Gastrocnemius medialis (tissue), 4 donors: ENCODE results near the gene NAV2.

Experiments used
- CTCF ChIP-seq, 5 experiments: fragments of 450-650 bp in 3 of 5; fragments of 200-600 bp in 2 of 5; sonication (generic) in 2 of 5; IDR thresholded peaks in 4 of 5; conservative IDR thresholded peaks in 1 of 5; 1 replicate in 4 of 5; 2 replicates in 1 of 5; pipeline ENCODE4 v1.5.1; 2016 to 2019; ENCODE audit warnings: antibody characterized with exemption in 5 of 5, mild to moderate bottlenecking in 3 of 5, moderate library complexity in 3 of 5
- POLR2A ChIP-seq, 2 donors: fragments of 450-650 bp; IDR thresholded peaks; one replicate each; pipeline ENCODE4 v1.6.1; 2017; ENCODE audit warnings: antibody characterized with exemption in 2 of 2, mild to moderate bottlenecking in 2 of 2, moderate library complexity in 2 of 2

- TF ChIP-seq CTCF (IDR thresholded peaks at IDR 0.05 in 4 of 5, conservative IDR thresholded peaks at IDR 0.05 in 1 of 5) (no peak), POLR2A (IDR thresholded peaks at IDR 0.05) (no peak)
Observed at GRCh38 chr11:19832901-19833300, 120.3 kb downstream of the NAV2 start.
